Fibroblast of the aortic adventitia (primary cell): ENCODE results near the gene CCRL2. TPM values are rescaled to one million over a fixed set of nuclear protein-coding genes. Genes with fewer than 3 reads are reported as not detected.

Experiments
- DNase-seq: peaks from one replicate; pipeline ENCODE4 v3.0.0-alpha.2; 2010; ENCODE audit warnings: low read depth
- H3K4me3 ChIP-seq: 2 replicates; pipeline ENCODE4 v1.5.1; 2011; ENCODE audit warnings: low read depth, mild to moderate bottlenecking, control low read depth, low read length, moderate library complexity
- total RNA-seq: library from RNA; depleted of rRNA; stranded (reverse); fragments of >200 nt; gene quantifications from 2 replicates; pipeline ENCODE4 v1.2.3, GENCODE V29; 2012; ENCODE audit warnings: low replicate concordance
- TF ChIP-seq, protein P1 (sequence below): IDR thresholded peaks from 2 replicates; pipeline ENCODE4 v1.5.1; 2011; ENCODE audit warnings: mild to moderate bottlenecking, low read length, control low read depth, inconsistent platforms; ENCODE audit not compliant: insufficient read depth

The CCRL2 gene
- total RNA-seq, 1 donor = 0.54 TPM

DNA sequence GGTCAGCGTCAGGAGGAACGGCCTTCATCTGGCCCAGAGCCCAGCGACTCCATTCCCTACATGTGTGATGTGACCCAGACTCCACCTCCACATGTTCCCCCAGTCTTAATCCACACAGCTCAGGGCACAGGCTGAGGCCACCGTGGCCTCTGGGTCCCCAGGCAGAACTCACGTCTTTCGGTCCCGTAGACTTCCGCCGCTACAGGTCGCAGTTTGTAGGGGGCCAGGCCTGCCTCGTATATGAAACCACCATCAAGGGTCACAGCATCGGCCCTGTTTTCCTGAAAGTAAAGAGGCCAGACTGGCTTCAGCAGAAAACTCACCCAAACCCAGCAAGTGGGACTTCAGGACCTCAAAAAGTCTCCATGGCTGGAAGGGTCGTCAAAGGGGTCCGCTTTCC lies 49.1 kb downstream of the CCRL2 start:
- H3K4me3 ChIP-seq = no peak overlapping the region
- DNase-seq = no peak
- TF ChIP-seq, protein P1, sequence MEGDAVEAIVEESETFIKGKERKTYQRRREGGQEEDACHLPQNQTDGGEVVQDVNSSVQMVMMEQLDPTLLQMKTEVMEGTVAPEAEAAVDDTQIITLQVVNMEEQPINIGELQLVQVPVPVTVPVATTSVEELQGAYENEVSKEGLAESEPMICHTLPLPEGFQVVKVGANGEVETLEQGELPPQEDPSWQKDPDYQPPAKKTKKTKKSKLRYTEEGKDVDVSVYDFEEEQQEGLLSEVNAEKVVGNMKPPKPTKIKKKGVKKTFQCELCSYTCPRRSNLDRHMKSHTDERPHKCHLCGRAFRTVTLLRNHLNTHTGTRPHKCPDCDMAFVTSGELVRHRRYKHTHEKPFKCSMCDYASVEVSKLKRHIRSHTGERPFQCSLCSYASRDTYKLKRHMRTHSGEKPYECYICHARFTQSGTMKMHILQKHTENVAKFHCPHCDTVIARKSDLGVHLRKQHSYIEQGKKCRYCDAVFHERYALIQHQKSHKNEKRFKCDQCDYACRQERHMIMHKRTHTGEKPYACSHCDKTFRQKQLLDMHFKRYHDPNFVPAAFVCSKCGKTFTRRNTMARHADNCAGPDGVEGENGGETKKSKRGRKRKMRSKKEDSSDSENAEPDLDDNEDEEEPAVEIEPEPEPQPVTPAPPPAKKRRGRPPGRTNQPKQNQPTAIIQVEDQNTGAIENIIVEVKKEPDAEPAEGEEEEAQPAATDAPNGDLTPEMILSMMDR = no peak

Other genes with a start within 250 kb of the CCRL2 start
- 0.08 and 0.90 TPM in 2 replicates for gene CCR1, start 198.9 kb upstream of the CCRL2 start, total RNA-seq
- not detected in 2 replicates for gene CCR3, start 164.8 kb upstream of the CCRL2 start, total RNA-seq
- gene CCR2, start 53.1 kb upstream of the CCRL2 start, total RNA-seq = under 0.01 TPM in 1 of 2 replicates, not detected in the other
- gene CCR5, start 36.3 kb upstream of the CCRL2 start, total RNA-seq = not detected in 2 replicates
- gene LTF, start 57.6 kb downstream of the CCRL2 start, total RNA-seq = not detected in 2 replicates
- gene RTP3, start 90.7 kb downstream of the CCRL2 start, total RNA-seq = not detected in 2 replicates
- 7.9 and 10.1 TPM in 2 replicates for gene LRRC2, start 159.0 kb downstream of the CCRL2 start, total RNA-seq
- not detected in 2 replicates for gene FAM240A, start 205.3 kb downstream of the CCRL2 start, total RNA-seq